Progenitor cell of endocrine pancreas (in vitro differentiated cells): Measurements from ENCODE around the gene SAMD10. TPM values are rescaled to one million over a fixed set of nuclear protein-coding genes. Genes with fewer than 3 reads are reported as not detected.
A peak's percentile ranks its signal among the peaks of the same experiment; 100 is the strongest.

Experiments used
- DNase-seq: peaks from one replicate; pipeline ENCODE4 v3.0.0; 2021; ENCODE audit warnings: low spot score; ENCODE audit not compliant: unreplicated experiment
- H3K27ac Mint-ChIP-seq: 2 replicates; pipeline ENCODE4 v1.8.0; 2021; ENCODE audit warnings: mild to moderate bottlenecking, moderate library complexity, mixed read lengths
- H3K27me3 Mint-ChIP-seq: 2 replicates; pipeline ENCODE4 v1.8.0; 2021; ENCODE audit warnings: mixed read lengths
- H3K36me3 Mint-ChIP-seq: 2 replicates; pipeline ENCODE4 v1.8.0; 2022; ENCODE audit warnings: mixed read lengths; ENCODE audit not compliant: insufficient read depth
- H3K4me1 Mint-ChIP-seq: 2 replicates; pipeline ENCODE4 v1.8.0; 2021; ENCODE audit warnings: low read depth, mixed read lengths
- H3K4me3 Mint-ChIP-seq: 2 replicates; pipeline ENCODE4 v1.8.0; 2021; ENCODE audit warnings: low read depth, mild to moderate bottlenecking, moderate library complexity, mixed read lengths
- H3K9me3 Mint-ChIP-seq: 2 replicates; pipeline ENCODE4 v1.8.0; 2021; ENCODE audit warnings: low read depth, mixed read lengths
- CTCF ChIP-seq: fragments of 200-600 bp; sonication (generic); IDR thresholded peaks from one replicate; pipeline ENCODE4 v1.5.0; 2021; ENCODE audit warnings: antibody characterized with exemption, mild to moderate bottlenecking; ENCODE audit not compliant: unreplicated experiment
- total RNA-seq: library from RNA; stranded (reverse); gene quantifications from 2 replicates; pipeline ENCODE4 v1.2.1, GENCODE V29; 2021

The SAMD10 gene
- total RNA-seq, 1 donor from 2014 or later = 12.8 TPM

- Mint-ChIP-seq H3K27ac (peak overlapping the region; percentile 49), H3K27me3 (no peaks in the 10 kb centered on the region), H3K4me1 (peaks cover 16% of the 10 kb centered on the region), H3K36me3 (peaks cover 7% of the 10 kb centered on the region), H3K4me3 (no peak overlapping the region), H3K9me3 (no peaks in the 10 kb centered on the region)
- TF ChIP-seq CTCF = no peak
- no peak for DNase-seq
Observed at GRCh38 chr20:63958471-63958870, 21.0 kb downstream of the SAMD10 start.

GRCh38 chr20:63957690-63958441, 21.6 kb downstream of the SAMD10 start:
- H3K36me3 Mint-ChIP-seq = peaks cover 7% of the 10 kb centered on the region
- TF ChIP-seq CTCF = no peak
- DNase-seq = no peak

GRCh38 chr20:63957004-63957689, 22.3 kb downstream of the SAMD10 start:
- peak overlapping the region; percentile 79 for H3K27ac Mint-ChIP-seq
- peak; percentile 39 for TF ChIP-seq CTCF
- no peaks in the 10 kb centered on the region for H3K9me3 Mint-ChIP-seq
- no peaks in the 10 kb centered on the region for H3K27me3 Mint-ChIP-seq
- peak overlapping the region; percentile 69 for H3K4me3 Mint-ChIP-seq
- H3K4me1 Mint-ChIP-seq = peaks cover 16% of the 10 kb centered on the region
- peak; percentile 49 for DNase-seq
- H3K36me3 Mint-ChIP-seq = peaks cover 3% of the 10 kb centered on the region

More at GRCh38 chr20:63957690-63958441, 21.6 kb downstream of the SAMD10 start:
- Mint-ChIP-seq H3K4me3 (peak overlapping the region; percentile 69), H3K27ac (peak overlapping the region; percentile 79), H3K27me3 (no peaks in the 10 kb centered on the region), H3K4me1 (peaks cover 16% of the 10 kb centered on the region), H3K9me3 (no peaks in the 10 kb centered on the region)

GRCh38 chr20:63956664-63957003, 22.8 kb downstream of the SAMD10 start:
- H3K4me1 Mint-ChIP-seq = peaks cover 16% of the 10 kb centered on the region
- H3K27me3 Mint-ChIP-seq = no peaks in the 10 kb centered on the region
- peak overlapping the region; percentile 49 for H3K27ac Mint-ChIP-seq
- DNase-seq = no peak
- peaks cover 3% of the 10 kb centered on the region for H3K36me3 Mint-ChIP-seq
- no peak for TF ChIP-seq CTCF
- no peaks in the 10 kb centered on the region for H3K9me3 Mint-ChIP-seq
- peak overlapping the region; percentile 74 for H3K4me3 Mint-ChIP-seq

- Mint-ChIP-seq H3K36me3 (peaks cover 2% of the 10 kb centered on the region), H3K4me1 (peaks cover 16% of the 10 kb centered on the region), H3K4me3 (peak within 1 kb of the TSS; percentile 79), H3K27me3 (no peaks in the 10 kb centered on the region), H3K9me3 (no peaks in the 10 kb centered on the region), H3K27ac (peak within 1 kb of the TSS; percentile 83)
- DNase-seq = peak; percentile 84
- peak; percentile 5 for TF ChIP-seq CTCF
Observed at GRCh38 chr20:63955827-63956663, 23.4 kb downstream of the SAMD10 start, which contains the start of gene UCKL1. UCKL1 (minus strand) TSS chr20:63956416; CDS start chr20:63956372, 44 bp downstream.
